OCI-LY7 (cell line): ENCODE data around the gene TSPAN12. TPM values are rescaled to one million over a fixed set of nuclear protein-coding genes. Genes with fewer than 3 reads are reported as not detected.
A peak's percentile ranks its signal among the peaks of the same experiment; 100 is the strongest.

ENCODE experiments used
- BruUV-seq: library from RNA; stranded (reverse); fragments of 400-500 nt; replicated peaks from 2 replicates; lab custom pipeline; 2021; lab: Mats Ljungman, UMichigan
- CTCF ChIA-PET: fragments of 300-600 bp; sonication (Branson Sonifier 250); formaldehyde crosslinking; loops from one replicate; lab custom pipeline; 2022; ENCODE audit warnings: antibody characterized with exemption; ENCODE audit not compliant: unreplicated experiment; lab: Charles Lee
- POLR2A ChIA-PET: fragments of 300-600 bp; sonication (Branson Sonifier 250); formaldehyde crosslinking; loops from one replicate; lab custom pipeline; 2022; ENCODE audit warnings: antibody characterized with exemption; lab: Charles Lee
- DNase-seq: peaks from one replicate; pipeline ENCODE4 v3.0.0-alpha.2; 2015; ENCODE audit warnings: low spot score
- H2AFZ ChIP-seq: fragments of 200-600 bp; sonication (generic), shearing (Covaris generic); 2 replicates; pipeline ENCODE4 v1.6.1; 2014; ENCODE audit warnings: mild to moderate bottlenecking, antibody characterized with exemption, low read length, moderate library complexity
- H3K27ac ChIP-seq: fragments of 200-600 bp; sonication (generic); 2 replicates; pipeline ENCODE4 v1.5.1; 2014; ENCODE audit warnings: mixed run types, low read depth, mild to moderate bottlenecking, moderate library complexity, low read length, inconsistent platforms; ENCODE audit not compliant: poor library complexity, severe bottlenecking
- H3K36me3 ChIP-seq: fragments of 200-600 bp; sonication (generic); 2 replicates; pipeline ENCODE4 v1.6.1; 2014; ENCODE audit warnings: mild to moderate bottlenecking, antibody characterized with exemption, low read length, moderate library complexity, mixed read lengths; ENCODE audit not compliant: insufficient read depth
- H3K4me1 ChIP-seq: fragments of 200-600 bp; sonication (generic); 2 replicates; pipeline ENCODE4 v1.5.1; 2014; ENCODE audit warnings: mild to moderate bottlenecking, low read length; ENCODE audit not compliant: insufficient read depth, poor library complexity, severe bottlenecking
- H3K4me2 ChIP-seq: fragments of 200-600 bp; sonication (generic); 2 replicates; pipeline ENCODE4 v1.6.1; 2014; ENCODE audit warnings: mild to moderate bottlenecking, low read length
- H3K4me3 ChIP-seq: fragments of 200-600 bp; sonication (generic); 2 replicates; pipeline ENCODE4 v1.5.1; 2014; ENCODE audit warnings: mild to moderate bottlenecking, low read depth, low read length; ENCODE audit not compliant: poor library complexity, severe bottlenecking
- H3K79me2 ChIP-seq: fragments of 200-600 bp; sonication (generic); 2 replicates; pipeline ENCODE4 v1.6.1; 2016; ENCODE audit warnings: low read depth, mild to moderate bottlenecking, low read length, moderate library complexity, mixed read lengths; ENCODE audit not compliant: insufficient read depth
- H3K9me2 ChIP-seq: fragments of 200-600 bp; sonication (generic); 2 replicates; pipeline ENCODE4 v1.6.1; 2016; ENCODE audit warnings: mild to moderate bottlenecking, low read length, mixed read lengths; ENCODE audit not compliant: insufficient read depth
- H3K9me3 ChIP-seq: fragments of 200-600 bp; sonication (generic); 2 replicates; pipeline ENCODE4 v1.6.1; 2014; ENCODE audit warnings: mild to moderate bottlenecking, mixed run types, low read length, mixed read lengths
- H4K20me1 ChIP-seq: fragments of 200-600 bp; sonication (generic); 2 replicates; pipeline ENCODE4 v1.6.1; 2014; ENCODE audit warnings: mild to moderate bottlenecking, antibody characterized with exemption, low read length, moderate library complexity, mixed read lengths; ENCODE audit not compliant: insufficient read depth
- EZH2phosphoT487 ChIP-seq: fragments of 200-600 bp; sonication (generic); IDR thresholded peaks from 2 replicates; pipeline ENCODE4 v1.6.1; 2018; ENCODE audit warnings: low read depth, borderline replicate concordance, mild to moderate bottlenecking, mixed run types, antibody characterized with exemption, low read length, moderate library complexity, mixed read lengths
- intact Hi-C: fragments of 100-400 bp; cut with micrococcal nuclease; formaldehyde crosslinking; loops from one replicate; pipeline ENCODE4 v1.10.0; 2022; ENCODE audit not compliant: unreplicated experiment
- total RNA-seq, 2 experiments: library from RNA; depleted of rRNA in 1 of 2; stranded (reverse); fragments of >200 nt in 1 of 2; shearing (Covaris generic) in 1 of 2; gene quantifications; 2 replicates each; pipeline ENCODE4 v1.2.3, GENCODE V29; 2014 to 2022
- TF ChIP-seq, protein P1 (sequence below): fragments of 200-600 bp; sonication (generic); conservative IDR thresholded peaks from 2 replicates; pipeline ENCODE4 v1.5.1; 2014; ENCODE audit warnings: mild to moderate bottlenecking, antibody characterized with exemption, low read length, moderate library complexity, mixed read lengths

The TSPAN12 gene
- total RNA-seq, 2 experiments from 2014 or later = not detected

DNA sequence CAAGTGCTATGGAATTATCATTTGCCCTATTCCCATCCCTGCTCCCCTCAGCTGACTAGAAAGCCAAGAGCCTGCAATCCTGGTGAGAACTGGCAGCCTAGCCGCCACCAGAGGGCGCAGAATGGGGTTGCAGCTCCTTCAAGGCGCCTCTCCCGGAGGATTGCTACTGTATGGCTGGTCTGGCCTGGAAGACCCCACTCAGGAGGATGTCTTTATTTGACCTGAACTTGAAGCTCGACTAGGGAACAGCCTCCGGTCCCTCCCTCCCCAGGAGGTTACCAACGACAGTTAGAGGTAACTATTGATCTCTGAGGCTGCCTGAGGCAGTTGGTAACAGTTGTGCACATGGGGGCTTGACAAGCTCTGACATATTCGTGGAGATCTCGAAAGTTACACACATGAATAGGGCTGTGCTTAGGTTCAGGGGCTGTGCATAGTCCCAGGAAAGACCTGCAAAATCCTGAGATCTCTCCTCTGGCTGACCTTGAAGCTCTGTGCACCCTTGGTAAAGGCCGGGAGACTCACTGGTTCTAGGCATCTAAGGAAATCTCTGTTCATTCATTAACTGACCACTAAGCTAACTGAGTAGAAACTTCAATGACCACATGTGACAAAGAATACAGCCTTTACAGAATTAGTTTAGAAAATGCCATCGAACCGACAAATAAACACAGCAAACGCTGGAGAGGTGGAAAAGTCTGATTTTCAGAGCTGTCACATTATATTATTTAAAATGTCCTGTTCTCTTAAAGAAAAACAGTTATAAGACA is 65.7 kb downstream of the TSPAN12 start:
- TF ChIP-seq, protein P1, sequence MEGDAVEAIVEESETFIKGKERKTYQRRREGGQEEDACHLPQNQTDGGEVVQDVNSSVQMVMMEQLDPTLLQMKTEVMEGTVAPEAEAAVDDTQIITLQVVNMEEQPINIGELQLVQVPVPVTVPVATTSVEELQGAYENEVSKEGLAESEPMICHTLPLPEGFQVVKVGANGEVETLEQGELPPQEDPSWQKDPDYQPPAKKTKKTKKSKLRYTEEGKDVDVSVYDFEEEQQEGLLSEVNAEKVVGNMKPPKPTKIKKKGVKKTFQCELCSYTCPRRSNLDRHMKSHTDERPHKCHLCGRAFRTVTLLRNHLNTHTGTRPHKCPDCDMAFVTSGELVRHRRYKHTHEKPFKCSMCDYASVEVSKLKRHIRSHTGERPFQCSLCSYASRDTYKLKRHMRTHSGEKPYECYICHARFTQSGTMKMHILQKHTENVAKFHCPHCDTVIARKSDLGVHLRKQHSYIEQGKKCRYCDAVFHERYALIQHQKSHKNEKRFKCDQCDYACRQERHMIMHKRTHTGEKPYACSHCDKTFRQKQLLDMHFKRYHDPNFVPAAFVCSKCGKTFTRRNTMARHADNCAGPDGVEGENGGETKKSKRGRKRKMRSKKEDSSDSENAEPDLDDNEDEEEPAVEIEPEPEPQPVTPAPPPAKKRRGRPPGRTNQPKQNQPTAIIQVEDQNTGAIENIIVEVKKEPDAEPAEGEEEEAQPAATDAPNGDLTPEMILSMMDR = peak; percentile 93
- no peak for TF ChIP-seq EZH2phosphoT487
- CTCF ChIA-PET = no interaction called here
- POLR2A ChIA-PET = interaction anchor here (0.6 kb wide), 1 partner anchor 296 kb away, joined by 3 read pairs; no protein-coding TSS in a partner anchor
- H3K79me2 ChIP-seq = no peaks in the 10 kb centered on the region
- BruUV-seq = no TSS peak
- no peak overlapping the region for H3K4me2 ChIP-seq
- H4K20me1 ChIP-seq = no peaks in the 10 kb centered on the region
- H3K9me3 ChIP-seq = no peaks in the 10 kb centered on the region
- peak; percentile 62 for DNase-seq
- intact Hi-C loops = loop anchor here (5.0 kb wide), 3 partner anchors 150 to 315 kb away; no protein-coding TSS in a partner anchor
- H3K4me3 ChIP-seq = no peak overlapping the region
- H3K36me3 ChIP-seq = no peaks in the 10 kb centered on the region
- H3K4me1 ChIP-seq = no peaks in the 10 kb centered on the region
- no peak overlapping the region for H2AFZ ChIP-seq
- H3K27ac ChIP-seq = no peak overlapping the region
- no peaks in the 10 kb centered on the region for H3K9me2 ChIP-seq

DNA sequence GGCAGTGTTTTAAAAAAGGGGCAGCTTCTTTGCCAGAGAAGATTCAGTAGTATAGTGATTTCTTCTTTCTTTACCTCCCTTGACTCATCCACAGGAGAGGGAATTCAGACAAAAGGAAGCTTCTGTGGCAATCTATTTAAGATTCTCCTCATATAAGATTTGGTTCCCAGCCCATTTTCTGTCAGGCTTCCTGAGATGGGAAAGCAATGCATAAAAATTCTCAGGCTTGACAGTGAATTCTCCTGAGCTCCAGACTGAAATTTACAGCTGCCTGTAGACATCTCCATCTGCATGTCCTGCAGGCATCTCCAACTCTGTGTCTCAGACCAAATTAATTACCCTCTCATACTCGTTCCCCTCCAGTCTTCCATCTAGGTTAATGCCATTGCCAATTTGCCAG is 72.8 kb downstream of the TSPAN12 start:
- ChIA-PET CTCF (no interaction called here), POLR2A (no interaction called here)
- H3K36me3 ChIP-seq = no peaks in the 10 kb centered on the region
- H3K4me3 ChIP-seq = no peak overlapping the region
- H3K4me1 ChIP-seq = no peaks in the 10 kb centered on the region
- H3K9me2 ChIP-seq = no peaks in the 10 kb centered on the region
- intact Hi-C loops = no loop called here
- H4K20me1 ChIP-seq = no peaks in the 10 kb centered on the region
- H3K4me2 ChIP-seq = no peak overlapping the region
- no peak for TF ChIP-seq EZH2phosphoT487
- TF ChIP-seq, protein P1 = no peak
- no TSS peak for BruUV-seq
- no peaks in the 10 kb centered on the region for H3K79me2 ChIP-seq
- DNase-seq = no peak
- H2AFZ ChIP-seq = no peak overlapping the region
- H3K9me3 ChIP-seq = no peaks in the 10 kb centered on the region
- no peak overlapping the region for H3K27ac ChIP-seq

DNA sequence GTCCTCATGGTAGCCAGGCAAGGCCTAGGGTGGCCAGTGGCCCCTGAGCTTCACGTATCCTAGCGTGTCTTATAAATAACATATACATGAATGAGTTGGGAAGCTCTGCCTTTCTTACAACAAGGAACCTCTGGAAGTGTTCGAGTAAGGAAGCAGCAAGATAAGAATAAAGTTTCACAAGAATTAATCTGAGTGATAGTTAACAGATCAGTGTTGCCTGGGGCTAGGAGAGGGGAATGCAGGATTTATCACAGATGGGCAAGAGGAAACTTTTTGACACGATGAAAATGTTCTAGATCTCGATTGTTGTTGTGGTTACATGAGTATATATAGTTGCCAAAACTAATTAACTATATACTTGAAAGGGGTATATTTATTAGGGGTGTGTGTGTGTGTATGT is 74.2 kb downstream of the TSPAN12 start:
- Histone ChIP-seq H3K36me3 (no peaks in the 10 kb centered on the region), H3K4me3 (no peak overlapping the region), H2AFZ (no peak overlapping the region), H3K4me2 (no peak overlapping the region), H3K79me2 (no peaks in the 10 kb centered on the region), H4K20me1 (no peaks in the 10 kb centered on the region), H3K9me3 (no peaks in the 10 kb centered on the region), H3K27ac (no peak overlapping the region), H3K4me1 (no peaks in the 10 kb centered on the region), H3K9me2 (no peaks in the 10 kb centered on the region)
- ChIA-PET POLR2A (no interaction called here), CTCF (no interaction called here)
- BruUV-seq = no TSS peak
- intact Hi-C loops = no loop called here
- no peak for DNase-seq
- TF ChIP-seq, protein P1 = no peak
- no peak for TF ChIP-seq EZH2phosphoT487
